Measurements from ENCODE around the gene LTB4R2.
"Not testable (repeated sequence)": the region's sequence is repeated elsewhere in the genome, so short reads cannot be mapped to it uniquely, and the experiment has no call there.

Gene LTB4R2

DNA sequence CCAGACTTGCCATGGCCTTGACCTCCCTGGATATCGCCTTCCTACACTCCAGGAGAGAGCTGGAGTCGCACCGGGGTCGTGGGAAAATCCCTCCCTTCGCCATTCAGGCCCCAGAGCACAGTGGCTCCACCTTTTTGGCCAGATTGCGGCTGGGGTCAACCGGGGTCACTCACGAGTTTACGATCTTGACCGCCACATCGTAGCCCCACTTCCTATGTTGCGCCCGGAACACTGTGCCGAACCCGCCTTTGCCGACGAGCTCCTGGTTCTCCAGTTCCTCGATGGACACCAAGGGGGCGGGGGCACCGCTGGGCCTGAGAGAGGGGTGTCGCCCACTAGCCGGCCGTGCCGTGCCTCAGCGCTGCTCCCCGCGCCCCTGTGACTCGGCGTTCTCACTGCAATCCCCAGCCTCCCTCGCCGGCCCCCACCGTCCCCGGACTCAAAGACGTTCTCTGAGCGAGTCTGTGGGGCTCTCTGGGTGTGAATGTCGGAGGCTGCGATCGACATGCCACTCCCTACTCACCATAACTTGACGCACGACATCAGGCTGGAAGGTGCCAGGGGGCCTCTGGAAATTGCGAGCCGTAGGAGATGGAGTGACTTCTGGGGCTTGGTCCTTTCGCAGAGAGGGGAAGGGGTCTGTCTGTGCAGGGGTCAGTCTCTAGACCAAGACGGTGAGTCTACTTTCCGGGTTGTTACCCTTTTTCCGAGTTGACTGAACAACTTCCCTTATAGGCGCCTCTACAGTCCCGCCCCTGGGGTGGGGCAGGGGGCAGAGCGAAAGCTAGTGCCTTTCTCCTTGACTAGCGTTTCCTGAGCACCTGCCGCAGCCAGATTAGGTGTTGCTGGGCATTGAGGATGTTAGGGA lies 29.6 kb downstream of the LTB4R2 start, which contains the start of gene RIPK3:
TSS of gene RIPK3 (minus strand) at position 708 of the 868 bp plus-strand sequence. CDS start at position 543, 165 bp downstream.
- Histone ChIP-seq H3K36me3 (ENCODE audit: insufficient read depth, low read depth, low read length) (no peaks in the 10 kb centered on the region), H3K4me1 (ENCODE audit: insufficient read depth, low read length) (no peaks in the 10 kb centered on the region; the same call in 1 of the 2 replicates), H3K4me3 (ENCODE audit: low read length) (peak within 1 kb of the TSS; percentile 72), H3K27ac (ENCODE audit: low read length) (no peak within 1 kb of the TSS), H3K27me3 (ENCODE audit: insufficient read depth, low read length) (peaks cover 96% of the 10 kb centered on the region), H3K9ac (ENCODE audit: low read depth, low read length) (no peak within 1 kb of the TSS), H3K9me3 (ENCODE audit: insufficient read depth, low read depth, low read length) (no peaks in the 10 kb centered on the region)

- H3K27me3 ChIP-seq (ENCODE audit: insufficient read depth, low read length), result peaks cover 93% of the 10 kb centered on the region
- H3K36me3 ChIP-seq (ENCODE audit: insufficient read depth, low read depth, low read length), result no peaks in the 10 kb centered on the region
- H3K4me1 ChIP-seq (ENCODE audit: insufficient read depth, low read length), result no peaks in the 10 kb centered on the region; the same call in 1 of the 2 replicates
- H3K9me3 ChIP-seq (ENCODE audit: insufficient read depth, low read depth, low read length), result no peaks in the 10 kb centered on the region
- no peak overlapping the region for H3K27ac ChIP-seq (ENCODE audit: low read length)
- H3K9ac ChIP-seq (ENCODE audit: low read depth, low read length), result no peak overlapping the region
- no peak overlapping the region for H3K4me3 ChIP-seq (ENCODE audit: low read length)
Observed at GRCh38 chr14:24340606-24341005, 30.7 kb downstream of the LTB4R2 start.

GRCh38 chr14:24342889-24343288 lies 32.9 kb downstream of the LTB4R2 start:
- no peak overlapping the region for H3K27ac ChIP-seq (ENCODE audit: low read length)
- H3K9me3 ChIP-seq (ENCODE audit: insufficient read depth, low read depth, low read length), result no peaks in the 10 kb centered on the region
- H3K27me3 ChIP-seq (ENCODE audit: insufficient read depth, low read length), result peaks cover 82% of the 10 kb centered on the region
- H3K4me3 ChIP-seq (ENCODE audit: low read length), result no peak overlapping the region
- H3K9ac ChIP-seq (ENCODE audit: low read depth, low read length), result no peak overlapping the region
- no peaks in the 10 kb centered on the region; the same call in 1 of the 2 replicates for H3K4me1 ChIP-seq (ENCODE audit: insufficient read depth, low read length)
- H3K36me3 ChIP-seq (ENCODE audit: insufficient read depth, low read depth, low read length), result no peaks in the 10 kb centered on the region

DNA sequence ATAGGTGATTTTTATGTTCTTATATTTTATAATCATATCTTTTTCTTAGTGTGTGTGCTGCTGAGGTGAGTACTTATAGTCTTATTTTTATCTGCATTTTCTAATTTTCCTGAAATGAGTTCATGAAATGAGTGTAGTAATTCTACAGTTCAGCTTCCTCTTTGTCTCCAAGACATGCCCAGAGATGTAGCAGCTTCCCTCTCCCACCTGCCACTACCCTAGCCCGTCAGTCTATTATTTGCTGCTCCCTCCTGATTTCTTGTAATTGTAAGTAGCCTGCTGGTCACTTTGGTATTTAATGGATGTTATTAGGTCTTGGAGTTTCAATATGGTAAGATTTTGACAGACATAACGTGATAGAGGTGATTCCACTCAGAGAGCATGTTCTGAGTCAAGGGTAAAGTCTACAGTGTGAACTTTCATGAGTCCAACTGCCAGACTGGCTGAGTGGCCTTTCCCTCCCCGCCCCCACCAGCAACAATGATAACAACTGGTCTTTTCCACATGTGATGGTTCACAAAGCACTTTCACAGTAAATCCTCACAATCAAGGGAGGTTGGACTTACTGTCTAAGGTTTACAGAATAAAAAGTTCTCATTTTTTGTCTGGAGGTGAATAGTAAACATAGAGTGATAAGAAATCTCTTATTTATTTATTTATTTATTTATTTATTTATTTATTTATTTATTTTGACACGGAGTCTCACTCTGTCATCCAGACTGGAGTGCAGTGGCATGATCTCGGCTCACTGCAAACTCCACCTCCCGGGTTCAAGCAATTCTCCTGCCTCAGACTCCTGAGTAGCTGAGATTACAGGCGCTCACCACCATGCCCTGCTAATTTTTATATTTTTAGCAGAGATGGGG lies 34.1 kb downstream of the LTB4R2 start:
- no peak overlapping the region for H3K4me3 ChIP-seq (ENCODE audit: low read length)
- no peaks in the 10 kb centered on the region for H3K36me3 ChIP-seq (ENCODE audit: insufficient read depth, low read depth, low read length)
- no peaks in the 10 kb centered on the region for H3K9me3 ChIP-seq (ENCODE audit: insufficient read depth, low read depth, low read length)
- H3K9ac ChIP-seq (ENCODE audit: low read depth, low read length), result no peak overlapping the region
- no peaks in the 10 kb centered on the region; the same call in 1 of the 2 replicates for H3K4me1 ChIP-seq (ENCODE audit: insufficient read depth, low read length)
- peaks cover 78% of the 10 kb centered on the region for H3K27me3 ChIP-seq (ENCODE audit: insufficient read depth, low read length)
- no peak overlapping the region for H3K27ac ChIP-seq (ENCODE audit: low read length)

DNA sequence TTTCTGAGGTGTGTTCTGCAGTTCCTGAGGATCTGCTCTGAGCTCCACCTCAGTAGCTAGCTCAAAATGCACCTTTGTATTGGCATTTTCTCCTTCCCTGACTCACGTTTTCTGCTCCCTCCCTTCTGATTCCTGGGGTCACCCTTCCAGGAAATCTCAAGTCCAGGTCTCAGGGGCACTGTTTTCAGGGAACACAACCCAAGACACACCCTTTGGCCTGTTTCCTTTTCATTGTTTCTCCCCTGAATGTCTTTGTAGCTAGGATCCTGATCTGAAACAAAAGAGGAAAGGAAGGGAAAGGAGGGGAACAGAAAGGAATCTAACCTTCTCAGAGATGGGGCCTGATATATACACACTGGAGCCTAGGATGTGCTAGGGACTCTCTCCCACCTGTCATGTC lies 37.2 kb downstream of the LTB4R2 start:
- H3K9me3 ChIP-seq (ENCODE audit: insufficient read depth, low read depth, low read length), result no peaks in the 10 kb centered on the region
- no peak overlapping the region for H3K9ac ChIP-seq (ENCODE audit: low read depth, low read length)
- no peaks in the 10 kb centered on the region for H3K4me1 ChIP-seq (ENCODE audit: insufficient read depth, low read length)
- no peak overlapping the region for H3K27ac ChIP-seq (ENCODE audit: low read length)
- H3K36me3 ChIP-seq (ENCODE audit: insufficient read depth, low read depth, low read length), result no peaks in the 10 kb centered on the region
- peaks cover 80% of the 10 kb centered on the region for H3K27me3 ChIP-seq (ENCODE audit: insufficient read depth, low read length)
- no peak overlapping the region for H3K4me3 ChIP-seq (ENCODE audit: low read length)

- H3K4me3 ChIP-seq (ENCODE audit: low read length), result no peak overlapping the region
- H3K27ac ChIP-seq (ENCODE audit: low read length), result no peak overlapping the region
- H3K9ac ChIP-seq (ENCODE audit: low read depth, low read length), result no peak overlapping the region
- H3K9me3 ChIP-seq (ENCODE audit: insufficient read depth, low read depth, low read length), result no peaks in the 10 kb centered on the region
- H3K4me1 ChIP-seq (ENCODE audit: insufficient read depth, low read length), result no peaks in the 10 kb centered on the region
- peaks cover 80% of the 10 kb centered on the region for H3K27me3 ChIP-seq (ENCODE audit: insufficient read depth, low read length)
- no peaks in the 10 kb centered on the region for H3K36me3 ChIP-seq (ENCODE audit: insufficient read depth, low read depth, low read length)
Observed at GRCh38 chr14:24348186-24348585, 38.2 kb downstream of the LTB4R2 start.

- no peak overlapping the region for H3K4me3 ChIP-seq (ENCODE audit: low read length)
- no peaks in the 10 kb centered on the region for H3K4me1 ChIP-seq (ENCODE audit: insufficient read depth, low read length)
- no peak overlapping the region for H3K27ac ChIP-seq (ENCODE audit: low read length)
- H3K9ac ChIP-seq (ENCODE audit: low read depth, low read length), result no peak overlapping the region
- H3K27me3 ChIP-seq (ENCODE audit: insufficient read depth, low read length), result peaks cover 75% of the 10 kb centered on the region
- no peaks in the 10 kb centered on the region for H3K36me3 ChIP-seq (ENCODE audit: insufficient read depth, low read depth, low read length)
- no peaks in the 10 kb centered on the region for H3K9me3 ChIP-seq (ENCODE audit: insufficient read depth, low read depth, low read length)
Observed at GRCh38 chr14:24349742-24350141, 39.8 kb downstream of the LTB4R2 start.

- Histone ChIP-seq H3K4me3 (ENCODE audit: low read length) (no peak overlapping the region), H3K36me3 (ENCODE audit: insufficient read depth, low read depth, low read length) (no peaks in the 10 kb centered on the region), H3K27me3 (ENCODE audit: insufficient read depth, low read length) (peaks cover 77% of the 10 kb centered on the region), H3K27ac (ENCODE audit: low read length) (no peak overlapping the region), H3K9me3 (ENCODE audit: insufficient read depth, low read depth, low read length) (no peaks in the 10 kb centered on the region), H3K4me1 (ENCODE audit: insufficient read depth, low read length) (no peaks in the 10 kb centered on the region), H3K9ac (ENCODE audit: low read depth, low read length) (no peak overlapping the region)
Observed at GRCh38 chr14:24351517-24351916, 41.6 kb downstream of the LTB4R2 start.

DNA sequence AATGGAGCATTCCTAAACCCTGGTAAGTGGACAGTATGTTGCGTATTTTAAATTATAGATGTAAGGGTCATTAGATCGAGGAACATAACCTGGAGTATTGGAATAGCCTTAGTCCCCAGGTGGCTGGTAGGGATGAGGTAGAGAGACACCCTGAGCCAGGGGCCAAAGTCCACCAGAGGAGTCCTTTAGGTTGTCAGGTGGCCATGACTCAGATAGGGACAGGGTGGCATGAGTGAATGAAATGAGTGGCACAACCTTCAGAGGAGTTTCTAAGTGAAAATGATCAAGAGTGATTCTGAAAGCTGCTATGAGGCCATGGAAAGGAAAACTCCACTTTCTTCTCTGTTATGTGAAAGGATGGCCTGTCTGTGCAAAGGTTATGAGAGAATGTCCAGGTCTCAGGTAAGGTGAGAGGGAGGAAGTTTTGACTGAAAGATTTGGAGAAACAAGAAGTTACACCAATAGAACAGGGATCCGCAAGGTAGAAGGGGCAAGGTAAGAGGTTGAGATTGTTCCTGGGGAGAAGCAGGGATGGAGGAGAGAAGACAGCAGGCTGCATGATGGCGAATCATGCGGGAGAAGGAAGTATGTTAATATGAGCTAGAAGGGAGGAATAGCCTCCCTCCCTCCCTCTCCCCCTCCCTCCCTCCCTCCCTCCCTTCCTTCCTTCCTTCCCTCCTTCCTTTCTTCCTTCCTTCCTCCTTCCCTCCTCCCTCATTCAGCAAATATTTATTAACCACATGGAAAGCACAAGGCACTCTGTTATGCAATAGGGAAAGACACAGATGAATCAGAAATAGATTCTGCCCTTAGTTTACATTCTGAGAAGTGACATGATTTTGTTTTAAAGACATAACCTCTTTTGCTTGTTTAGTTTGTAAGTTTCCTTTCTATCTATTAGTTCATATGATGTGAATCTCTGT lies 43.9 kb downstream of the LTB4R2 start:
- no peak overlapping the region for H3K27ac ChIP-seq (ENCODE audit: low read length)
- H3K36me3 ChIP-seq (ENCODE audit: insufficient read depth, low read depth, low read length), result no peaks in the 10 kb centered on the region
- H3K9ac ChIP-seq (ENCODE audit: low read depth, low read length), result no peak overlapping the region
- H3K9me3 ChIP-seq (ENCODE audit: insufficient read depth, low read depth, low read length), result no peaks in the 10 kb centered on the region
- no peak overlapping the region for H3K4me3 ChIP-seq (ENCODE audit: low read length)
- H3K27me3 ChIP-seq (ENCODE audit: insufficient read depth, low read length), result peaks cover 78% of the 10 kb centered on the region
- no peaks in the 10 kb centered on the region for H3K4me1 ChIP-seq (ENCODE audit: insufficient read depth, low read length)

- H3K4me1 ChIP-seq (ENCODE audit: insufficient read depth, low read length); H3K9ac ChIP-seq (ENCODE audit: low read depth, low read length); H3K4me3 ChIP-seq (ENCODE audit: low read length); H3K9me3 ChIP-seq (ENCODE audit: insufficient read depth, low read depth, low read length); H3K27ac ChIP-seq (ENCODE audit: low read length); H3K36me3 ChIP-seq (ENCODE audit: insufficient read depth, low read depth, low read length): not testable (repeated sequence)
- H3K27me3 ChIP-seq (ENCODE audit: insufficient read depth, low read length), result peaks cover 72% of the 10 kb centered on the region
Observed at GRCh38 chr14:24354482-24354825, 44.5 kb downstream of the LTB4R2 start.

GRCh38 chr14:24355009-24355408 lies 45.1 kb downstream of the LTB4R2 start:
- Histone ChIP-seq H3K4me1 (ENCODE audit: insufficient read depth, low read length) (no peaks in the 10 kb centered on the region), H3K4me3 (ENCODE audit: low read length) (no peak overlapping the region), H3K27me3 (ENCODE audit: insufficient read depth, low read length) (peaks cover 72% of the 10 kb centered on the region), H3K9ac (ENCODE audit: low read depth, low read length) (no peak overlapping the region), H3K9me3 (ENCODE audit: insufficient read depth, low read depth, low read length) (no peaks in the 10 kb centered on the region), H3K36me3 (ENCODE audit: insufficient read depth, low read depth, low read length) (no peaks in the 10 kb centered on the region), H3K27ac (ENCODE audit: low read length) (no peak overlapping the region)
